GM12865 (cell line): ENCODE results near the gene PPY.
"Not testable (repeated sequence)": the region's sequence is repeated elsewhere in the genome, so short reads cannot be mapped to it uniquely, and the experiment has no call there.

Source experiments
- DNase-seq: peaks from one replicate; pipeline ENCODE4 v3.0.0; 2010; ENCODE audit warnings: low read depth
- H3K4me3 ChIP-seq: 2 replicates; pipeline ENCODE4 v1.5.1; 2011; ENCODE audit warnings: mild to moderate bottlenecking, low read depth, low read length, control low read depth
- TF ChIP-seq, protein P1 (sequence below): IDR thresholded peaks from 2 replicates; pipeline ENCODE4 v1.5.1; 2011; ENCODE audit warnings: low read length, control low read depth, low read depth, inconsistent platforms; ENCODE audit not compliant: insufficient read depth; ENCODE audit errors: missing control alignments

Gene PPY

GRCh38 chr17:43974382-43975266 lies 32.3 kb upstream of the PPY start:
- TF ChIP-seq, protein P1, sequence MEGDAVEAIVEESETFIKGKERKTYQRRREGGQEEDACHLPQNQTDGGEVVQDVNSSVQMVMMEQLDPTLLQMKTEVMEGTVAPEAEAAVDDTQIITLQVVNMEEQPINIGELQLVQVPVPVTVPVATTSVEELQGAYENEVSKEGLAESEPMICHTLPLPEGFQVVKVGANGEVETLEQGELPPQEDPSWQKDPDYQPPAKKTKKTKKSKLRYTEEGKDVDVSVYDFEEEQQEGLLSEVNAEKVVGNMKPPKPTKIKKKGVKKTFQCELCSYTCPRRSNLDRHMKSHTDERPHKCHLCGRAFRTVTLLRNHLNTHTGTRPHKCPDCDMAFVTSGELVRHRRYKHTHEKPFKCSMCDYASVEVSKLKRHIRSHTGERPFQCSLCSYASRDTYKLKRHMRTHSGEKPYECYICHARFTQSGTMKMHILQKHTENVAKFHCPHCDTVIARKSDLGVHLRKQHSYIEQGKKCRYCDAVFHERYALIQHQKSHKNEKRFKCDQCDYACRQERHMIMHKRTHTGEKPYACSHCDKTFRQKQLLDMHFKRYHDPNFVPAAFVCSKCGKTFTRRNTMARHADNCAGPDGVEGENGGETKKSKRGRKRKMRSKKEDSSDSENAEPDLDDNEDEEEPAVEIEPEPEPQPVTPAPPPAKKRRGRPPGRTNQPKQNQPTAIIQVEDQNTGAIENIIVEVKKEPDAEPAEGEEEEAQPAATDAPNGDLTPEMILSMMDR: no peak
- H3K4me3 ChIP-seq: no peak overlapping the region
- no peak for DNase-seq

- not testable (repeated sequence) for H3K4me3 ChIP-seq, DNase-seq
These were observed 30.4 kb upstream of the PPY start for GRCh38 chr17:43972444-43973212.

- not testable (repeated sequence) for H3K4me3 ChIP-seq, DNase-seq
These were observed 29.2 kb upstream of the PPY start for GRCh38 chr17:43971436-43971835.

DNA sequence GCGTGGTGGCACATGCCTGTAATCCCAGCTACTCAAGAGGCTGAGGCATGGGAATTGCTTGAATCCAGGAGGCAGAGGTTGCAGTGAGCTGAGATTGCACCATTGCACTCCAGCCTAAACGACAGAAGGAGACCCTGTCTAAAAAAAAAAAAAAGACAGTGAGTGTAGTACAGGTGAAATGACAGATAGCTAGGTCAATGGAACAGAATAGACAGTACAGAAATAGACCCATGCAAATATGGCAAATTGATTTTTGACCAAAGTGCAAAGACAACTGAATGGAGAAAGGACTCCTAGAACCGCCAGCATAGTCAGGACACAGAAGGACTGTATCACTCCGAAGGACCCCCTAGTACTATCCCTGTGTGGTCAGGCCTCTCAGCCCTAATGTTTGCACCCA lies 28.1 kb upstream of the PPY start:
- TF ChIP-seq, protein P1: no peak
- H3K4me3 ChIP-seq: no peak overlapping the region
- DNase-seq: no peak

DNA sequence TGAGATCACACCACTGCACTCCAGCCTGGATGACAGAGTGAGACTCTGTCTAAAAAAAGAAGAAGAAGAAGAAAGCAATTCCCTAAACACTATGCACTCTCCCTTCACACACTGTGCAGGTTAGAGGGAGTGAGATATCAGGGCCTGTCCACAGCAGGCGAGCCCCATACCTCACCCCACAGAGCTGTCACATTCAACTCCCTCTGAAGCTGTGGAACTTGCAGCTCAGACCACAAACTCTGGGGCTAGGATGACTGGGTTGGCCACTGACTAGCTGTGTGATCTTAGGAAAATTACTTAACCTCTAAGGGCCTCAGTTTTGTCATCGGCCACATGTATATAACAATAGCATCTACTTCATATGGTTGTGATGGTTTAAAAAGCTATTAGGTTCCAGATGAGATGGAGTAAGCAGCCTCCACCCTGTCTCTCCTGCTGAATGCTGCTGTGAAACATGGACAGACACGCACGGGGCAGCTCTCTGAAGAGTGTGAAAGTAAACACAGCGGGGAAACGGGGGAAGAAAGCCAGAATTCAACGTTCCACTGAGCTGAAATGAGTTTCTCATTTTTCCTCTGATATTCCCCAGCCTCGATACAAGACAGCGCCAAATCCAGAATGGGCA lies 25.1 kb upstream of the PPY start:
- TF ChIP-seq, protein P1: no peak
- DNase-seq: no peak
- H3K4me3 ChIP-seq: no peak overlapping the region

- TF ChIP-seq, protein P1: no peak
- DNase-seq: no peak
- H3K4me3 ChIP-seq: no peak overlapping the region
These were observed 24.0 kb upstream of the PPY start for GRCh38 chr17:43966276-43966675.

DNA sequence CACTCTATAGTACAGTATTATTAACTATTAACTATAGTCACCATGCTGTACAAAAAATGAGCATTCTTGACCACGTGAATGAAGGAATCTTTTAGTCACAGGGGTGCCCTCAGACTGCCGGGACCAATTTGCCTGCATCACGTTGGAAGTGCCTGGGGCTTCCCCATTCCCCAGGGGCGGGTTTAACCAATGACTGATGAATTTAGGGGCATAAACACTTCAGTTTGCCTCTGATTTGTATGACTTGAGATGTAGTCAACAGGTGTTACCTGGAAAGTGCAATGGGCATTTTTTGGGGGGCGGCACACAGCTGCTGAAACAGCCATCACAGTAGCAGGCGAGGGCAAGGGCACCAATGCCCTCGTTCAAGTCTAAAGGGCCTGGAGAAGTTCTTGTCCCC lies 20.2 kb upstream of the PPY start:
- TF ChIP-seq, protein P1: no peak
- no peak for DNase-seq
- H3K4me3 ChIP-seq: no peak overlapping the region
